Neuron (in vitro differentiated cells): ENCODE data around the gene UBASH3A.
A peak's percentile ranks its signal among the peaks of the same experiment; 100 is the strongest.

Experiments used
- H2AFZ ChIP-seq: one replicate; pipeline ENCODE4 v1.6.1; 2013; ENCODE audit warnings: low read depth, mild to moderate bottlenecking, inconsistent platforms, low read length, moderate library complexity
- H3K27me3 ChIP-seq: one replicate; pipeline ENCODE4 v1.6.1; 2013; ENCODE audit warnings: low read length; ENCODE audit not compliant: insufficient read depth
- H3K36me3 ChIP-seq: one replicate; pipeline ENCODE4 v1.6.1; 2013; ENCODE audit warnings: low read length; ENCODE audit not compliant: insufficient read depth
- H3K4me1 ChIP-seq: one replicate; pipeline ENCODE4 v1.6.1; 2013; ENCODE audit warnings: low read length; ENCODE audit not compliant: insufficient read depth
- H3K4me3 ChIP-seq: 2 replicates; pipeline ENCODE4 v1.5.1; 2013; ENCODE audit warnings: mild to moderate bottlenecking, low read length, moderate library complexity
- H3K9me3 ChIP-seq: one replicate; pipeline ENCODE4 v1.6.1; 2013; ENCODE audit warnings: low read length

Gene UBASH3A

DNA sequence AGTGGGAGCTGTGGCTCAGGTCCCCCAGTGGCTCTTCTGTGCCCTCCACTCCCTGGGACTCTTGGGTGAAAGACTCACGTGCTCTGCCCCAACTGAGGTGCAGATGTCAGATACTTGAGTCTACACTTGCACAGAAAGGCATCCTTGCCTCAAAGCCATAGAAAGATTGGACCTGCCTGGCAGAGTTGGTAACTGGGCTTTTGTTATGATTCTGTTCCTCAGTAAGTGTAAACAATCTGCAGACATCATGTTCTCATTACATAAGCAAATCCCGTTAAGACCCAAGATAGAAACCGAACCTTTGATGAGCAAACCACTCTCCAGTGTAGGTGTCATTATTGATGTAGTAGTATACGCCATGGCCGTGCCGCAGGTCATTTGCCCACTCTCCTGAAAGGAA is 82.4 kb downstream of the UBASH3A start:
- Histone ChIP-seq H3K4me1 (no peaks in the 10 kb centered on the region), H3K36me3 (no peaks in the 10 kb centered on the region), H3K27me3 (peaks cover 5% of the 10 kb centered on the region), H3K9me3 (no peaks in the 10 kb centered on the region), H3K4me3 (no peak overlapping the region), H2AFZ (no peak overlapping the region)

DNA sequence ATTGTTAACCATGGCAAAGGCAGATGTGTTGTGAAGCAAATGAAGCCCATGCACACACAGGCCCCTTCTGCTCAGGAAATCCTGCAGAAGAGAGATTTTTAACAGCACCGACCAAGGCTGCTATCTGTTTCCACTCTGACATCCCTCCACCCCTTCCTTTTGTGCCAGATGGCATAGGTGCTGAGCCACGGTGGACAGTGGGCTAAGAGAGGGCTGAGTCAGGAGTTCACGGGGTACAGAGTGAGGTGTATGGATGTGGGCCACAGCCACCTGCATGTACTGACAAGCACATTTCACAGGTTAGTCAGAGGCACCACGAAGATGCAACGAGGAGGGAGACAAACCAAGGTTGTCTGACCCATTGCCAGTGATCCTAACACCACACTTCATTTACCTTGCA is 82.8 kb downstream of the UBASH3A start:
- Histone ChIP-seq H3K36me3 (no peaks in the 10 kb centered on the region), H3K4me1 (no peaks in the 10 kb centered on the region), H3K4me3 (no peak overlapping the region), H2AFZ (no peak overlapping the region), H3K9me3 (no peaks in the 10 kb centered on the region), H3K27me3 (peaks cover 5% of the 10 kb centered on the region)

- no peak overlapping the region for H2AFZ ChIP-seq
- no peaks in the 10 kb centered on the region for H3K9me3 ChIP-seq
- H3K4me3 ChIP-seq: no peak overlapping the region
- H3K27me3 ChIP-seq: peaks cover 5% of the 10 kb centered on the region
- no peaks in the 10 kb centered on the region for H3K4me1 ChIP-seq
- no peaks in the 10 kb centered on the region for H3K36me3 ChIP-seq
Observed at GRCh38 chr21:42489006-42489563, 85.4 kb downstream of the UBASH3A start.

DNA sequence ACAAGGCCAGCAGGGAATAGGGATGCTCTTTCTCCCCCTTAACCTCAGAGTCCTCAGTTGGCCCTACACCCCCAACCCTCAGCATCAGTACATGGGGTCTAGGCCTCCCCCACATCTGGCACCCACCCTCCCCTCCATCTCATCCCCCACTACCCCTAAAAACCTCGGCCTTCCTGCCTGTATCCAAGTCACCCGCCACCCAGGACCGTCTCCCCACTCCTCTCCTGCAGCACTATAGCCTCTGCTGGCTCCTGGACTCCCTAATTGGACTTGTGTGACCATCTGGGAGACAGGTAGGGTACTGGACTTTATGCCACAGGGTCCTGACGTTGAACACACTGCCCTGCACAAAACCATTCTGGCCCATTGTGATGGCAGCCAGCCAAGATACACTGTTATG is 86.3 kb downstream of the UBASH3A start:
- Histone ChIP-seq H2AFZ (no peak overlapping the region), H3K9me3 (no peaks in the 10 kb centered on the region), H3K4me3 (no peak overlapping the region), H3K4me1 (no peaks in the 10 kb centered on the region), H3K36me3 (no peaks in the 10 kb centered on the region), H3K27me3 (peaks cover 7% of the 10 kb centered on the region)

GRCh38 chr21:42490720-42491119 is 87.0 kb downstream of the UBASH3A start:
- Histone ChIP-seq H3K9me3 (no peaks in the 10 kb centered on the region), H3K4me3 (no peak overlapping the region), H3K4me1 (peaks cover 3% of the 10 kb centered on the region), H3K27me3 (peaks cover 12% of the 10 kb centered on the region), H3K36me3 (no peaks in the 10 kb centered on the region), H2AFZ (no peak overlapping the region)

DNA sequence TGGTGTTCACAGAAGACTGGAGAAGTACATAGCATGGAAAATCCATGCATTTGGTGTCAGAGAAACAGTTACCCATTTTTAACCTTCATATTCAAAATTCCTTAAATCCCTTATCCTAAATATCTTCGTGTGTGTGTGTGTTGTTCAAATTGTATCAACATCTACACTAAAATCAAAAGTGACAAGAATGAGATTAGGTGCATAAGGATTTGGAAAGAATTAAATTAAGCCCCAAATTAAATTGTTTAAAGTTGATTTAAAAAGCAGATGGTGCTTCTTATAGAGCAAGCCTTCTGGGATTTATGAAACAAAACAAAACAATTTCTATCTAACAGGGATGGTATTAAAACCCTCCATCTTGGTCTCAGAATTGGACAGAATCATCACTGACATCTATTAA is 87.6 kb downstream of the UBASH3A start:
- H3K27me3 ChIP-seq: peaks cover 8% of the 10 kb centered on the region
- no peak overlapping the region for H2AFZ ChIP-seq
- H3K9me3 ChIP-seq: no peaks in the 10 kb centered on the region
- H3K4me3 ChIP-seq: no peak overlapping the region
- no peaks in the 10 kb centered on the region for H3K36me3 ChIP-seq
- H3K4me1 ChIP-seq: peaks cover 6% of the 10 kb centered on the region

GRCh38 chr21:42492201-42492600 is 88.5 kb downstream of the UBASH3A start:
- peaks cover 7% of the 10 kb centered on the region for H3K27me3 ChIP-seq
- H3K4me1 ChIP-seq: peaks cover 13% of the 10 kb centered on the region
- H3K4me3 ChIP-seq: no peak overlapping the region
- no peak overlapping the region for H2AFZ ChIP-seq
- H3K36me3 ChIP-seq: no peaks in the 10 kb centered on the region
- no peaks in the 10 kb centered on the region for H3K9me3 ChIP-seq

DNA sequence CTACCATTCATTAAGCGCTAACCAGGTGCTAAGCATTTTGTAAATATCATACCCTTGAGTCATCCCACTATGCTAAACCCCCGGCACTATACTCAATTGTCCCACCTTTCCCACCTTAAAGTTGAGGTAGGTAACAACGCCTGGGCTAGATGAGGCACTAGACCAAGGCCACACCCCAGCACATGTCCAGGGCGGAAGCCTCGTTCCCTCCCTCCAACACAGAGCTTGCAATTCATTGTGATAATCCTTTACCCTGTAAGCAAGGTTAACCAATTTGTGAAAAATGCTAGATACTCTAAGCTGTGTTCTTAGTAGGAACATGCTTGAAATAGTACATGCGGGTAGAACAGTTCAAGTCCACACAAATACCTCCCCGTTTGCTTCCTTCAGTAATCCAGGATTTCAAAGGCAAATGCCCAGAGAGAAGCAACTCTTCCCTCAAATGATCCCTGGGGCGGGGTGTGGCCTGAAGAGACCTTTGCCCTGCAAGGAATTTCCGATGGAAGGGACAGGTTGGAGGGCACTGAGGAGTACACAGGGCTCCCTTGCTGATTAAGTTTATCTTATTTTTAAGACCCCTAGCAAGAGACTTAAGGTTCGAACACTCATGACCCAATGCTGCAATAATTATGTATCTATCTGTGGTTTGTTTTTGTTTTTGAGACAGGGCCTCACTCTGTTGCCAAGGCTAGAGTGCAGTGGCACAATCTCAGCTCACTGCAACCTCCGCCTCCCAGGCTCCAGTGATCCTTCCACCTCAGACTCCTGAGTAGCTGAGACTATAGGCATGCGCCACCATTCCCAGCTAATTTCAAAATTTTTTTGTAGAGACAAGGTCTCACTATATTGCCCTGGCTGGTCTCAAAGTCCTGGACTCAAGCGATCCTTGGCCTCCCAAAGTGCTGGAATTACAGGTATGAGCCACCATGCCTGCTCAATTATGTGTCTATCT is 89.7 kb downstream of the UBASH3A start:
- H3K4me3 ChIP-seq: no peak overlapping the region

DNA sequence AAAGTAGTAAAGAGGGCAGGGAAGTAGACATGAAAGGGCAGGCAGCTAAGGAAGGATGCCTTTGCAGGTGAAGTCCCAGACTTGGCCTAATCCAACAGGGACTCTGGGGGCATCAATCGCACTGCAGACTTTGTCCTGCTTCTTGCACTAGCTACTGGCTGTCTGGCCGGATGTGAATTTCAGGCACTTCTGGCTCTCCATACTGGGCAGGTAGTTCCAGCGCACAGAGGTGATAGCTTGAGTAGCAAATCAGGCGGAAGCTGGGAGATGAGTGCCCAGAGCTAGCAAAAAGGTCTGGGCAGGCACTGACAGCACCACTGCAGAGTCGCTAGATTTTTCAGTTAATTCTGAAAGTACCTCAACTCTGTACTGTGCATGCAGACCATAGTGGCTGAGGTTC is 91.3 kb downstream of the UBASH3A start:
- no peak overlapping the region for H3K4me3 ChIP-seq
- H3K27me3 ChIP-seq: peaks cover 10% of the 10 kb centered on the region

More for the DNA sequence above, 89.7 kb downstream of the UBASH3A start:
- Histone ChIP-seq H2AFZ (no peak overlapping the region), H3K4me1 (peaks cover 14% of the 10 kb centered on the region), H3K36me3 (no peaks in the 10 kb centered on the region), H3K9me3 (no peaks in the 10 kb centered on the region), H3K27me3 (peaks cover 10% of the 10 kb centered on the region)

DNA sequence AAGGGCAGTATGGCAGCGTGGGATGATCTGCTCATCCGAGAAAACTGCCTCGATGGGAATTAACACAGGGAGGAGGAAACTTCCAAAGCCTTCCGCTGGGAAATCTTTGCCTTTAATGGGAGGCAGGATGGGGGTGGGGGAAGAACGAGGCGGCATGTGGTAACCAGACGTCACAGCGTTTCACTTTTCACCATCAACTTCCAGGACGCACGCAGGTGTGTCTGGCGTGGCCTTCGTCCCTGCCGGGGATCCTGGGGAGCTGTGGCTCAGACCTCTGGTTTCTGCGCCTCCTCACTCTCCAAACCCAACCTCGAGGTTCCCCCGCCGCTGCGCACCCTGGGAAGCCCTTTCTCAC is 92.0 kb downstream of the UBASH3A start:
- Histone ChIP-seq H3K4me1 (peaks cover 20% of the 10 kb centered on the region), H2AFZ (peak overlapping the region; percentile 60), H3K27me3 (peaks cover 10% of the 10 kb centered on the region), H3K36me3 (no peaks in the 10 kb centered on the region), H3K4me3 (peak overlapping the region; percentile 56), H3K9me3 (no peaks in the 10 kb centered on the region)

More for the DNA sequence above, 91.3 kb downstream of the UBASH3A start:
- Histone ChIP-seq H2AFZ (no peak overlapping the region), H3K9me3 (no peaks in the 10 kb centered on the region), H3K36me3 (no peaks in the 10 kb centered on the region), H3K4me1 (peaks cover 20% of the 10 kb centered on the region)

- Histone ChIP-seq H3K4me1 (peaks cover 20% of the 10 kb centered on the region), H3K36me3 (no peaks in the 10 kb centered on the region), H3K27me3 (peaks cover 10% of the 10 kb centered on the region), H3K4me3 (peak within 1 kb of the TSS; percentile 69), H2AFZ (peak within 1 kb of the TSS; percentile 81), H3K9me3 (no peaks in the 10 kb centered on the region)
Observed at GRCh38 chr21:42496120-42496838, 92.6 kb downstream of the UBASH3A start, which contains the start of gene RSPH1. TSS of gene RSPH1 (minus strand) at chr21:42496224. CDS start at chr21:42496186, 38 bp downstream.

GRCh38 chr21:42496839-42497202 is 93.1 kb downstream of the UBASH3A start:
- Histone ChIP-seq H3K27me3 (peaks cover 10% of the 10 kb centered on the region), H2AFZ (peak overlapping the region; percentile 81), H3K36me3 (no peaks in the 10 kb centered on the region), H3K4me3 (peak overlapping the region; percentile 69), H3K9me3 (no peaks in the 10 kb centered on the region), H3K4me1 (peaks cover 20% of the 10 kb centered on the region)
